Right atrium auricular region (tissue), 2 donors: ENCODE data around the gene LDLRAP1. TPM values are rescaled to one million over a fixed set of nuclear protein-coding genes. Genes with fewer than 3 reads are reported as not detected.

Source experiments
- DNase-seq: peaks from one replicate; pipeline ENCODE4 v3.0.0-alpha.2; 2019; ENCODE audit warnings: low spot score
- H3K27ac ChIP-seq, 2 donors: fragments of 200-600 bp; sonication (generic); 1 replicate in 1 of 2; 2 replicates in 1 of 2; pipeline ENCODE4 v1.5.1; 2016 to 2019
- H3K27me3 ChIP-seq, 2 donors: fragments of 200-600 bp; sonication (generic); one replicate each; pipeline versions ENCODE4 v1.5.1 to v1.6.0; 2017 to 2019
- H3K36me3 ChIP-seq: fragments of 200-600 bp; sonication (generic); one replicate; pipeline ENCODE4 v1.5.1; 2016
- H3K4me1 ChIP-seq, 2 donors: fragments of 200-600 bp; sonication (generic); one replicate each; pipeline versions ENCODE4 v1.5.1 to v1.6.0; 2017 to 2019
- H3K4me3 ChIP-seq, 2 donors: fragments of 200-600 bp; sonication (generic); 1 replicate in 1 of 2; 2 replicates in 1 of 2; pipeline ENCODE4 v1.5.1; 2017 to 2019; ENCODE audit warnings: mild to moderate bottlenecking in 1 of 2, moderate library complexity in 1 of 2
- H3K9me3 ChIP-seq, 2 donors: fragments of 200-600 bp; sonication (generic); one replicate each; pipeline ENCODE4 v1.5.1; 2019
- CTCF ChIP-seq, 2 donors: fragments of 200-600 bp; sonication (generic); IDR thresholded peaks; one replicate each; pipeline ENCODE4 v1.5.1; 2019; ENCODE audit warnings: antibody characterized with exemption in 2 of 2
- total RNA-seq, 2 donors: library from RNA; depleted of rRNA; stranded (reverse); fragments of >200 nt; gene quantifications; one replicate each; pipeline ENCODE4 v1.1.0, GENCODE V29; 2016

LDLRAP1 gene
- total RNA-seq, 2 donors from 2014 or later: 8.9 to 10.1 TPM

- no peak for DNase-seq
- H3K4me1 ChIP-seq: peaks cover 0 to 38% of the 10 kb centered on the region in 2 donors
- peaks cover 24% of the 10 kb centered on the region for H3K36me3 ChIP-seq
- H3K9me3 ChIP-seq: no peaks in the 10 kb centered on the region
- no peaks in the 10 kb centered on the region for H3K27me3 ChIP-seq
- no peak overlapping the region for H3K4me3 ChIP-seq
- H3K27ac ChIP-seq: peak overlapping the region; percentile 72 to 73
- no peak for TF ChIP-seq CTCF (IDR thresholded peaks at IDR 0.05)
Observed at GRCh38 chr1:25566730-25567341, 23.4 kb downstream of the LDLRAP1 start.

GRCh38 chr1:25567710-25568089 lies 24.3 kb downstream of the LDLRAP1 start:
- Histone ChIP-seq H3K4me1 (peaks cover 0 to 31% of the 10 kb centered on the region in 2 donors), H3K36me3 (peaks cover 24% of the 10 kb centered on the region), H3K4me3 (no peak overlapping the region), H3K27ac (peak overlapping the region; percentile 72 to 73), H3K9me3 (no peaks in the 10 kb centered on the region), H3K27me3 (no peaks in the 10 kb centered on the region)
- no peak for DNase-seq
- TF ChIP-seq CTCF (IDR thresholded peaks at IDR 0.05): no peak

GRCh38 chr1:25568090-25568833 lies 24.9 kb downstream of the LDLRAP1 start:
- peaks cover 20% of the 10 kb centered on the region for H3K36me3 ChIP-seq
- H3K9me3 ChIP-seq: no peaks in the 10 kb centered on the region
- H3K27ac ChIP-seq: peak overlapping the region; percentile 72 to 73
- DNase-seq: no peak
- H3K4me1 ChIP-seq: peaks cover 0 to 31% of the 10 kb centered on the region in 2 donors
- H3K4me3 ChIP-seq: no peak overlapping the region
- TF ChIP-seq CTCF (IDR thresholded peaks at IDR 0.05): no peak
- no peaks in the 10 kb centered on the region for H3K27me3 ChIP-seq

GRCh38 chr1:25568834-25569596 lies 25.6 kb downstream of the LDLRAP1 start:
- Histone ChIP-seq H3K9me3 (no peaks in the 10 kb centered on the region), H3K4me1 (peaks cover 0 to 31% of the 10 kb centered on the region in 2 donors), H3K36me3 (peaks cover 13% of the 10 kb centered on the region), H3K4me3 (no peak overlapping the region), H3K27ac (peak overlapping the region; percentile 72 to 73), H3K27me3 (no peaks in the 10 kb centered on the region)
- peak; percentile 69 for DNase-seq
- no peak for TF ChIP-seq CTCF (IDR thresholded peaks at IDR 0.05)

- no peak for DNase-seq
Observed at GRCh38 chr1:25569597-25570396, 26.4 kb downstream of the LDLRAP1 start.

More at GRCh38 chr1:25569597-25570396, 26.4 kb downstream of the LDLRAP1 start:
- Histone ChIP-seq H3K36me3 (peaks cover 5% of the 10 kb centered on the region), H3K9me3 (no peaks in the 10 kb centered on the region), H3K27ac (no peak overlapping the region), H3K4me1 (peaks cover 0 to 31% of the 10 kb centered on the region in 2 donors), H3K4me3 (no peak overlapping the region), H3K27me3 (no peaks in the 10 kb centered on the region)
- no peak for TF ChIP-seq CTCF (IDR thresholded peaks at IDR 0.05)
